Motor neuron (in vitro differentiated cells): ENCODE data around the gene POLR1A. TPM values are rescaled to one million over a fixed set of nuclear protein-coding genes. Genes with fewer than 3 reads are reported as not detected.

Experiments
- ATAC-seq, 8 experiments: fragments of 200-7000 bp; cut with Tn5 transposase; replicated peaks in 6 of 8; 2 replicates each; pipeline ENCODE4 v1.8.0; 2021; ENCODE audit warnings: mild to moderate bottlenecking in 8 of 8, moderate library complexity in 8 of 8
- H3K27ac ChIP-seq, 2 donors: fragments of 250-450 bp; sonication (Bioruptor Pico); 2 replicates each; pipeline ENCODE4 v1.9.0; 2021; ENCODE audit warnings: antibody characterized with exemption in 2 of 2, mild to moderate bottlenecking in 2 of 2, moderate library complexity in 1 of 2
- H3K4me1 ChIP-seq, 2 donors: fragments of 250-450 bp; sonication (Bioruptor Pico); replicated peaks in 1 of 2; 2 replicates each; pipeline ENCODE4 v1.6.1; 2021; ENCODE audit warnings: antibody characterized with exemption in 2 of 2, mild to moderate bottlenecking in 2 of 2, moderate library complexity in 1 of 2
- H3K4me3 ChIP-seq, 5 donors: fragments of 250-450 bp; sonication (Bioruptor Pico); 2 replicates each; pipeline ENCODE4 v1.9.0; 2021; ENCODE audit warnings: antibody characterized with exemption in 5 of 5, mild to moderate bottlenecking in 5 of 5, moderate library complexity in 4 of 5
- WGBS, 10 experiments: fragments of 450-650 bp; shearing (Covaris generic); methylation state at CpG; one replicate each; pipeline ENCODE4 v1.0.0; 2022; 5-methylcytosine and 5-hydroxymethylcytosine counted together
- in situ Hi-C, 9 experiments: fragments of 400-800 bp; cut with MboI; loops; one replicate each; pipeline ENCODE4 v1.15.0; 2021; ENCODE audit warnings: low sequenced_read_pairs in 9 of 9, low pct_unique_long_range_greater_than_20kb in 2 of 9; ENCODE audit not compliant: unreplicated experiment in 9 of 9
- total RNA-seq, 8 experiments: library from RNA; unstranded; fragments of 300-600 nt; gene quantifications; 2 replicates each; pipeline versions ENCODE4 v1.2.3 to v1.2.4, GENCODE V29; 2022

POLR1A gene
- 10 to 100 TPM in 7 of 8 experiments, 1 to 10 TPM in 1; 9.5 to 44.6 (median 19.2) TPM for total RNA-seq

DNA sequence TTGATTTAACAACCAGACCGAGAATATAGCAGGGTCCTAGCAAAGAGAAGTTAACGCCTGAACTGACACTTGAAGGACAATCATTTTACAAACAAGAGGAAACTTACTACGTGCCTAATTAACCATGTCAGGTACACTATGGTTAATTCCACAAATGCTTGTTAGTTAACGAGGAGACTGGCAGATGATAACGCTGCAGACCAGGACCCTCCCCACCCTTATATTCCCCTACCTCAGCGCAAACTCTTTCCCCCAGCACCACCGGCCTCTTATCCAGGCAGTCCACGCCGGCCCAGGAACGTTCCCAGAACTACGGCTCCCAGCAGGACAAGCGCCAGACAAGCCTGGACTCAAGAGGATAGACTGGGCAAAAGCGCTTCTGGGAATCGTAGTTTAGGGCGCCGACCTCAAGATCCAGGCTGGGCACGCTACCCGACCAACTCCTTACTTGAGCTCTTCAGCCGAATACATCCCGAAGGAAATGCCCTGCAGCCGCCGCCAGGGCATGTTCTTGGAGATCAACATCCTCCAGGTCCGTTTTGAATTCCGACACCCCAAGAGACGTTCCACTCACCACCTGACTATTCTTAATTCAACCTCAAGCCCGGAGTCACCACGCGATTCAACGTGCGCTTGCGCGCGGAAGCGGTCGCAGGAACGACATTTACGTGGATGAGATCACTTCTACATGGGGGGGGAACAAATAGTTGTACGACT lies at the start of gene POLR1A:
TSS of gene POLR1A (minus strand) at position 635 of the 717 bp plus-strand sequence. CDS start at position 525, 110 bp downstream.
- Histone ChIP-seq H3K4me1 (peaks cover 5 to 14% of the 10 kb centered on the region in 2 donors), H3K27ac (peak within 1 kb of the TSS; percentile 92 to 97), H3K4me3 (peak within 1 kb of the TSS; percentile 78 to 97 (median 89))
- 0 to 8% (median 0%) methylated on average over 1 to 23 of the region's 38 CpGs for WGBS, 10 experiments
- in situ Hi-C loops = no loop called here
- peak; percentile 85 to 95 (median 93) for ATAC-seq

DNA sequence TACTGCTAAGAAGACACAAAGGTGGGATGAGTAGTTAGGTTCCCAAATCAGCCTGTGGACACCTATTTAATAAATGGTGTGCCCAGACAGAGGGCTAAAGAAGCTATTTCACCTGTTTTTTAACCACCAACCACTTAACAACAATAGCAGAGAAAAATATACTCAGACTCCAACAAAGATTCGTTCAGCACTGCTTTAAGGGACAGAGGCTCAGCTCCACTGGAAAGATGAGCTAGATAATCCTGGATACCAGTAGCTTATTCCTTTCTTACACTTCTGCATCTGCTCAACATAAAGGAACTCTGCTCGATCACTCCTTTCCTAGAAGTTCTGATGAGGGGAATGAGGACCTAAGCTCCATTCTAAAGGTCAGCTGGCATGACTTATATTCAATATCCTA lies 44.8 kb upstream of the POLR1A start:
- 83 to 100% (median 100%) methylated on average over 1 to 2 of the region's 2 CpGs; no CpG with 5 or more reads in 5 of the 10 experiments for WGBS, 10 experiments
- Histone ChIP-seq H3K27ac (no peak overlapping the region), H3K4me3 (no peak overlapping the region), H3K4me1 (no peaks in the 10 kb centered on the region)
- in situ Hi-C loops = no loop called here
- ATAC-seq = no peak

- no peaks in the 10 kb centered on the region for H3K4me1 ChIP-seq
- H3K4me3 ChIP-seq = no peak overlapping the region
- in situ Hi-C loops = no loop called here
- no peak overlapping the region for H3K27ac ChIP-seq
- ATAC-seq = no peak
- WGBS, 10 experiments = 71 to 100% (median 100%) methylated on average over 1 to 2 of the region's 2 CpGs; no CpG with 5 or more reads in 3 of the 10 experiments
Observed at GRCh38 chr2:86147793-86148192, 42.1 kb upstream of the POLR1A start.

DNA sequence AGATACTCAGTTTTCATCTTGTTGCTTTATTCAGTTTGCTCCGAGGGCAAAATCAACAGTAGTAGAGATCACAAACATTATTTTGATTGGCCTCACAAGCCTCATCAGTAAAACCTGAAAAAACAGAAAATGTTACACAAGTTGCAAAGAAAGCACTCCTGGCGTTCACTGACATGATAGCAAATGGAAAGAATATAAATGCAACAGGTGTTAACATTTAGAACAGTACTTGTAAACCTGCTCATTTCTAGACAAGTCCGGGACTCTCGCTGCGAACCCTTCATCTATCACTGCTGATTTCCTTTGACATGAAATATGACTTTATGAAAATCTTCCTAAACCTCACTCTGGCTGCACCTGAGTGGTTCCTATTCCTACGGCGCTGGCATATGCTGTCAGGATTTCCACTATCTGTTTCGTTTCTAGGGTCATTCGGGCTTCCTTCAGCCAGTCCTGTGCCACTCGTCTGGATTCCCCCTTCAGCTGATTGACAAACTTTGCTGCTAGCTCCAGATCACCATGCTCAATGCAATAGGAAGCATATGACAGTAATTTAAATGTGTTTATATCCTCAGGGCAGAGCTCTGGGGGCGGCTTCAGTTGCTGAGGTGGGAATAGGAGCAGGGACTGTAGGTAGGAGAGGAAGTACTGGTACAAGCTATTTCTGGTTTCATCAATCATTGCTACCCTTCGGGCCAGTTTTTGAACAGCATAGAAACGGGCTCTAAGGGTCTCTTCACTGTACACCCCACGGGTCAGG lies 38.4 kb upstream of the POLR1A start:
- in situ Hi-C loops = no loop called here
- H3K27ac ChIP-seq = no peak overlapping the region
- H3K4me1 ChIP-seq = no peaks in the 10 kb centered on the region
- WGBS, 10 experiments = 79 to 95% (median 92%) methylated on average over 2 to 11 of the region's 14 CpGs; no CpG with 5 or more reads in 1 of the 10 experiments
- no peak for ATAC-seq
- no peak overlapping the region for H3K4me3 ChIP-seq

- in situ Hi-C loops = no loop called here
- no peak overlapping the region for H3K4me3 ChIP-seq
- H3K4me1 ChIP-seq = no peaks in the 10 kb centered on the region
- no peak for ATAC-seq
- no peak overlapping the region for H3K27ac ChIP-seq
- 0 to 100% (median 88%) methylated on average over 1 to 6 of the region's 6 CpGs; no CpG with 5 or more reads in 2 of the 10 experiments for WGBS, 10 experiments
Observed at GRCh38 chr2:86143307-86143706, 37.6 kb upstream of the POLR1A start.

DNA sequence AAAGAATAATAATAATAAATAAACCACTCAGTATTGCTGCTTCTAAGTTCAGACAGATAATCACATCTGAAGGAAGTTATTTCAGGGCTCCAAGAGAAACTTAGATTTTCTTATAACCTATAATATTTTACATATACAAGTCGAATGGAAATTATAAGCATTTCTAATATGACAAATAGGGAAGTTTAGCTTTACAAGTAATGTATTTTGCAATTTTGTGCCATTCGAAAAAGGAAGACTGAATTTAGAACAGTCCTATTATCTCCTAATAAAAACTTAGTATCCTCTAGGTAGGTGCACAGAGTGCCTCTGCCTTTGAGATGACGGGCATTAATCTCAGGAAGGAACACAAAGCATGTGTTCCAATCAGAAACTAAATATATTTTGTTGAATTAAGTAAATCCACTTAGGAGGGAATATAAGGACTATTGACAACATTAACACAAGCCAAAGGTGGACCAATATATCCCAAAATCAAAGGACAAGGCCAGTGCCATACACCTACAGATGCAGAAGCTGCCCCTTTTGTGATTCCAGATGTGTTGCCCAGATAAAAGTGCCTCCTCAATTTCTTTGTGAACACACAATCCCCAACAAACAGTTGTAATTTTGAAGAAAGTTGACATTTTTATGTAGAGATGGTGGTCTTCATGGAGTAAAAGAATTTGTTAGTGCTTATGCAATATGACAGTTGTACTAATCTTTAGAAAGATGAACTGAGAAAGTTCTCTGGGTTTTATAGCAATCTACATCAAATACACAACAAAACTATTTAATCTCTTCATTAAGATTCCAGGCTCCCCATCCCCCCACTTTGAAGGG lies 37.0 kb upstream of the POLR1A start:
- in situ Hi-C loops = no loop called here
- no peak overlapping the region for H3K4me3 ChIP-seq
- 53 to 100% (median 77%) methylated on average over 1 to 3 of the region's 3 CpGs; no CpG with 5 or more reads in 2 of the 10 experiments for WGBS, 10 experiments
- no peak for ATAC-seq
- no peaks in the 10 kb centered on the region for H3K4me1 ChIP-seq
- H3K27ac ChIP-seq = no peak overlapping the region

- H3K4me1 ChIP-seq = no peaks in the 10 kb centered on the region
- 60 to 100% (median 100%) methylated on average over 1 to 2 of the region's 4 CpGs; no CpG with 5 or more reads in 2 of the 10 experiments for WGBS, 10 experiments
- H3K4me3 ChIP-seq = no peak overlapping the region
- no peak overlapping the region for H3K27ac ChIP-seq
- in situ Hi-C loops = no loop called here
- no peak for ATAC-seq
Observed at GRCh38 chr2:86140969-86141392, 35.3 kb upstream of the POLR1A start.

GRCh38 chr2:86139981-86140380 lies 34.3 kb upstream of the POLR1A start:
- WGBS, 10 experiments = 90 to 100% (median 94%) methylated on average over 1 to 4 of the region's 4 CpGs
- in situ Hi-C loops = no loop called here
- no peak overlapping the region for H3K27ac ChIP-seq

DNA sequence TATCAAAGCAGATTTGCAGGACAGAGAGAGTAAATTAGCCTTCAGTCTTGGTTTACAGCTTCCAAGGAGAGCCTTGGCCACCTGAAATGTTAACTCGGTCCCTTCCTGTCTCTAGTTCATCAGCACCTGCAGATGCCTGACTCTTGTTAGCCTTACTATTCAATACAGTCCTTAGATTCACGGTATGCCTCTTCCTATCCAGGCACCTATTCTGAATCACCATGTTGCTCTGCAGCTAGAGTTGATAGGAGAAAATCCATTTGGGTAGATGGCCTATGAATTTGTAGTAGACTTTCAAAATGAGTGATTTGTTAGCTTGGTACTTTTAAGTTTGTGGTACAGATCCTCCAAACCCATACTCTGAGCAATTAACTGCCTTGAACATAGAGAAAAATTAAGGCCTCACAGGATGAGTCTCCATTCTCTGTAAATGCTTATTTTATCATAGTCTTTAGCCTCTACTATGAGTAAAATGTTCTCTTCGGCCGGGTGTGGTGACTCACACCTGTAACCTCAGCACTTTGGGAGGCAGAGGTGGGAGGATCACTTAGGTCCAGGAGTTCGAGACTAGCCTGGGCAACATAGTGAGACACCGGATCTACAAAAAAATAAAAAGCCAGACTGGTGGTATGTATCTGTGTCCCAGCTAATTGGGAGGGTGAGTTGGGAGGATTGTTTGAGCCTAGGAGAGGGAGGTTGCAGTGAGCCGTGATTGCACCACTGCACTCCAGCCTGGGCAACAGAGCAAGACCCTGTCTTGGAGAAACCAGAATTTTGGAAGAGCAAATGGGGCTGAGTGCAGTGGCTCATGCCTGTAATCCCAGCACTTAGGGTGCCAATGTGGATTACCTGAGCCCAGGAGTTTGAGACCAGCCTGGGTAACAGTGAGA lies 33.3 kb upstream of the POLR1A start:
- Histone ChIP-seq H3K27ac (no peak overlapping the region), H3K4me1 (no peaks in the 10 kb centered on the region), H3K4me3 (no peak overlapping the region)
- 90 to 100% (median 97%) methylated on average over 2 to 4 of the region's 7 CpGs; no CpG with 5 or more reads in 4 of the 10 experiments for WGBS, 10 experiments
- no peak for ATAC-seq
- in situ Hi-C loops = no loop called here

More at GRCh38 chr2:86139981-86140380, 34.3 kb upstream of the POLR1A start:
- no peak overlapping the region for H3K4me3 ChIP-seq
- no peak for ATAC-seq
- no peaks in the 10 kb centered on the region for H3K4me1 ChIP-seq

DNA sequence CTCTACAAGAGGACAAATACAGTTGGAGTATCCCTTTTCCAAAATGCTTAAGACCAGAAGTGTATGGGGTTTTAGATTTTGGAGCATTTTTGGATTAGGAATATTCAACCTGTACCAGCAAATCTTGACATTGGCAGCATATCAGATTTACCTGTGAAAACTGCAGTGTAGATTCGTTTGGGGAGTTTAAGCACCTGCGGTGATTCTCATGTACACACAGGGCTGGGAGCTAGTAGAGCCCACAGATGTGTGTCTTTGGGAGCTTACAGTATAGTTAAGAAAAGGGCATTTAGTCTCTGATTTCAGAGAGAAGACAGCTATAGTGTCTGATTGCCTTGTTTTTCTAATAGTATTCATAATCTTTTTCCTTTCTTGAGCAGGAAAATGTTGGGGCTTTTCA lies 30.5 kb upstream of the POLR1A start:
- Histone ChIP-seq H3K4me1 (no peaks in the 10 kb centered on the region), H3K4me3 (no peak overlapping the region), H3K27ac (no peak overlapping the region)
- 70 to 100% (median 83%) methylated on average over 1 to 2 of the region's 2 CpGs; no CpG with 5 or more reads in 5 of the 10 experiments for WGBS, 10 experiments
- in situ Hi-C loops = no loop called here
- no peak for ATAC-seq

DNA sequence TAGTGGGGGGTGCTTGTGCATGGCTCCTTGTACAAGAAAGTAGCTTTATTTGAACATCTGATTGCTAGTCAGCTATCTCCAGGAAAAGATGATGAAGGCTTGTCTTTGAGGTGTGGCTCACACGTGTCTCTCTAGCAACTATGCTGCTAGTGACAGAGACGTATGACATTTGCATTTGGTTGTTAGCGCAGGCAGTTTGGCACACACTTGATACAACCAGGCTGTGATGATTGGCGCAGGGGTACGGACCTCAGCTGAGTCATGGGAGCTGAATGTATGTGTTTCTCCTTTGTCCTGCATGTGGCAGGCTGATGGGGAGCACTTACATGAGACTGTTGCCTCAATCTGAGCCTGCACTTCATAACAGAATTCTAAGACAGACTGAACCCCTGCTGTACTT lies 30.0 kb upstream of the POLR1A start:
- peak in 1 of 8 experiments; percentile 44 for ATAC-seq
- H3K27ac ChIP-seq = no peak overlapping the region

GRCh38 chr2:86134709-86135108 lies 29.0 kb upstream of the POLR1A start:
- Histone ChIP-seq H3K27ac (no peak overlapping the region), H3K4me3 (no peak overlapping the region), H3K4me1 (no peaks in the 10 kb centered on the region)
- ATAC-seq = no peak
- WGBS, 10 experiments = 80 to 100% (median 98%) methylated on average over 1 to 4 of the region's 4 CpGs; no CpG with 5 or more reads in 1 of the 10 experiments
- in situ Hi-C loops = no loop called here

More for the DNA sequence above, 30.0 kb upstream of the POLR1A start:
- in situ Hi-C loops = no loop called here
- 71 to 100% (median 100%) methylated on average over 1 to 2 of the region's 5 CpGs; no CpG with 5 or more reads in 7 of the 10 experiments for WGBS, 10 experiments
- Histone ChIP-seq H3K4me1 (no peaks in the 10 kb centered on the region), H3K4me3 (no peak overlapping the region)
